ENCODE data around the gene CKS1B. TPM values are rescaled to one million over a fixed set of nuclear protein-coding genes. Genes with fewer than 3 reads are reported as not detected.
A peak's percentile ranks its signal among the peaks of the same experiment; 100 is the strongest.

CKS1B gene
- total and polyA plus RNA-seq, 9 of the 15 experiments (the other 6 are each of a cell fraction or from before 2014, with no cell fraction given): 215 to 1,103 (median 460) TPM

GRCh38 chr1:155012776-155013602 is 38.5 kb downstream of the CKS1B start (continued):
- TF ChIP-seq BCLAF1 (IDR thresholded peaks at IDR 0.05; ENCODE audit: borderline replicate concordance in 1 of 2, control insufficient read depth in 1 of 2, low read depth in 2 of 2, low read length in 1 of 2) (no peak), DPF2 (IDR thresholded peaks at IDR 0.05) (0 out of 2 replicates have a peak, but pooled peaks have one; percentile 6), MYC (IDR thresholded peaks at IDR 0.05; ENCODE audit: low read depth, low read length) (peak; percentile 6; the same call in 1 of the 2 replicates), MYC (CRISPR knock-in tag; IDR thresholded peaks at IDR 0.05; ENCODE audit: borderline replicate concordance, low read depth) (no peak)

GRCh38 chr1:155013632-155014031 is 39.2 kb downstream of the CKS1B start:
- Histone ChIP-seq H3K4me1 (replicated peaks in 1 of 2; ENCODE audit: control insufficient read depth in 2 of 2, insufficient read depth in 2 of 2, low read length in 2 of 2) (peaks cover 65 to 92% of the 10 kb centered on the region in 2 experiments), H3K9ac (ENCODE audit: insufficient read depth in 1 of 2, low read depth in 2 of 2, low read length in 2 of 2) (peak overlapping the region; percentile 24 to 65; a peak in 1 of 4 replicates), H3K9me3 (replicated peaks; ENCODE audit: control insufficient read depth, insufficient read depth, low read depth, low read length) (no peaks in the 10 kb centered on the region), H3K27ac (ENCODE audit: extremely low read depth, low read depth, low read length) (peak overlapping the region; percentile 51; the same call in 2 of the 3 replicates), H3K27me3 (ENCODE audit: control insufficient read depth in 2 of 2, insufficient read depth in 2 of 2, low read length in 2 of 2) (no peaks in the 10 kb centered on the region), H2AFZ (ENCODE audit: low read depth, low read length) (no peak overlapping the region), H3K9me1 (ENCODE audit: control insufficient read depth, insufficient read depth, low read length) (no peaks in the 10 kb centered on the region), H3K36me3 (ENCODE audit: control insufficient read depth, insufficient read depth, low read length) (peaks cover 70% of the 10 kb centered on the region; the same call in 2 of the 3 replicates), H3K4me3 (no peak overlapping the region), H3K79me2 (ENCODE audit: control insufficient read depth, insufficient read depth, low read length) (peaks cover 50% of the 10 kb centered on the region), H3K4me2 (ENCODE audit: insufficient read depth, low read length) (peak overlapping the region; percentile 59), H4K20me1 (replicated peaks; ENCODE audit: control insufficient read depth, insufficient read depth, low read length) (no peaks in the 10 kb centered on the region; the same call in 1 of the 2 replicates)
- CTCF ChIA-PET (ENCODE audit: low intra/inter-chr PET ratio): interaction anchor here (0.6 kb wide), 1 partner anchor 39 kb away, joined by 3 read pairs; the partner anchor contains the start of gene CKS1B
- BruUV-seq (replicated peaks): no TSS peak
- POLR2A ChIA-PET: interaction anchor here (0.6 to 1.9 kb wide), 7 partner anchors 9 to 58 kb away, joined by 3 to 8 read pairs (median 4); partner anchors contain the start of genes CKS1B, FLAD1 and PBXIP1
- FAIRE-seq (no peak), DNase-seq (ENCODE audit: extremely low read depth in 1 of 4, low spot score in 3 of 4) (peak; percentile 73 to 82 (median 75)), ATAC-seq (no peak)
- 29% methylated on average over 3 of the region's 8 CpGs for WGBS (ENCODE audit: insufficient coverage, low coverage, missing lambda C conversion rate)
- intact Hi-C loops (cut with micrococcal nuclease): no loop called here
- in situ Hi-C loops (cut with MboI): no loop called here
- 0 out of 2 replicates have a peak, but pooled peaks have one; percentile 7 for TF ChIP-seq ESRRA (IDR thresholded peaks at IDR 0.05; ENCODE audit: borderline replicate concordance, low read depth)
- no peak for TF ChIP-seq PREB (CRISPR knock-in tag; IDR thresholded peaks at IDR 0.05)
- peak; percentile 89 for TF ChIP-seq VEZF1 (CRISPR knock-in tag; IDR thresholded peaks at IDR 0.05)
- 0 out of 4 replicates have a peak, but pooled peaks of 1 of the 2 experiments have one; percentile 30 for TF ChIP-seq RCOR1 (IDR thresholded peaks at IDR 0.05; ENCODE audit: borderline replicate concordance in 1 of 2, low read depth in 2 of 2, low read length in 2 of 2)
- TF ChIP-seq CREM (IDR thresholded peaks at IDR 0.05; ENCODE audit: low read depth): 0 out of 2 replicates have a peak, but pooled peaks have one; percentile 36
- no peak for TF ChIP-seq ZNF740 (CRISPR knock-in tag; IDR thresholded peaks at IDR 0.05)
- TF ChIP-seq ZNF740 (tag; IDR thresholded peaks at IDR 0.05): peak in 1 of 2 experiments; percentile 64; a peak in 1 of 4 replicates
